ENCODE data around the gene TMEM123. TPM values are rescaled to one million over a fixed set of nuclear protein-coding genes. Genes with fewer than 3 reads are reported as not detected.

TMEM123 gene
- total and polyA plus RNA-seq, 2 donors (not counting 3 experiments of a cell fraction or from before 2014, with no cell fraction given): 201 to 257 TPM

DNA sequence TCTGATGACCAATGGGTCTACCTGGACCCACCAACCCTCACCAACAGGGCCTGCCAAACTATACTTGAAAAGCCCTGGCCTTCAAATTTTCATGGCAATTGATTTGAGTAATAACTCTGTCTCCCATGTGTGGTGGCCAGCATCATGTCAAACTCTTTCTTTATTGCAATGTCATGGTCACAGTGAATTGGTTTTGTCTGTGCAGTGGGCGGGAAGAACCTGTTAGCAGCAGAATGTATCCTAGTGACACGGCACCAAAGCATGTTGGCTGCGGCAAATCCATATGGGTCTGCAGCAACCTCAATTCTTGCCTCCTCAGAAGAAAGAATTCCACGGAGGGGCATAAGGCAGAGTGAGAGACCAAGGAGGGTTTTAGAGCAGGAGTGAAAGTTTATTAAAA is 19.6 kb upstream of the TMEM123 start:
- CTCF ChIA-PET: no interaction called here

More for the DNA sequence above, 19.6 kb upstream of the TMEM123 start:
- Histone ChIP-seq H3K27me3 (ENCODE audit: control insufficient read depth in 2 of 2, insufficient read depth in 2 of 2, low read length in 2 of 2) (no peaks in the 10 kb centered on the region), H3K27ac (ENCODE audit: insufficient read depth, low read depth, low read length) (no peak overlapping the region), H3K79me2 (ENCODE audit: control insufficient read depth, insufficient read depth, low read length) (no peaks in the 10 kb centered on the region), H3K9ac (replicated peaks; ENCODE audit: extremely low read depth, insufficient read depth, low read length) (no peak overlapping the region), H3K9me1 (replicated peaks; ENCODE audit: control insufficient read depth, extremely low read depth, insufficient read depth, low read length) (no peaks in the 10 kb centered on the region), H3K9me3 (replicated peaks; ENCODE audit: control insufficient read depth, insufficient read depth, low read length) (no peaks in the 10 kb centered on the region), H2AFZ (ENCODE audit: low read depth, low read length) (no peak overlapping the region), H3K4me1 (ENCODE audit: control insufficient read depth, extremely low read depth, insufficient read depth, low read length) (peaks cover 16% of the 10 kb centered on the region), H4K20me1 (replicated peaks; ENCODE audit: control insufficient read depth, extremely low read depth, insufficient read depth, low read length) (no peaks in the 10 kb centered on the region), H3K4me2 (ENCODE audit: insufficient read depth, low read length) (no peak overlapping the region), H3K4me3 (replicated peaks in 1 of 3; ENCODE audit: insufficient read depth in 1 of 3, low read depth in 1 of 3, low read length in 3 of 3) (no peak overlapping the region), H3K36me3 (ENCODE audit: control insufficient read depth in 2 of 2, extremely low read depth in 1 of 2, insufficient read depth in 2 of 2, low read length in 2 of 2) (no peaks in the 10 kb centered on the region)
- dilution Hi-C loops (cut with MboI; ENCODE audit: extremely low pct_ligation_motif_present, low sequenced_read_pairs) (no loop called here), intact Hi-C loops (cut with micrococcal nuclease) (no loop called here)
- no TSS peak for BruUV-seq (replicated peaks)
- DNase-seq (ENCODE audit: low read depth, low spot score) (no peak), FAIRE-seq (no peak)
- POLR2A ChIA-PET: no interaction called here
- TF ChIP-seq JUN (IDR thresholded peaks at IDR 0.05; ENCODE audit: borderline replicate concordance, insufficient read depth, insufficient read length, low read depth): no peak
- TF ChIP-seq, protein P1, sequence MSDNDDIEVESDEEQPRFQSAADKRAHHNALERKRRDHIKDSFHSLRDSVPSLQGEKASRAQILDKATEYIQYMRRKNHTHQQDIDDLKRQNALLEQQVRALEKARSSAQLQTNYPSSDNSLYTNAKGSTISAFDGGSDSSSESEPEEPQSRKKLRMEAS (IDR thresholded peaks at IDR 0.05; ENCODE audit: insufficient read depth, insufficient read length): no peak
- TF ChIP-seq CTCF (IDR thresholded peaks at IDR 0.05; ENCODE audit: extremely low read depth in 1 of 2, insufficient read depth in 1 of 2, low read depth in 1 of 2, low read length in 2 of 2): no peak
- no peak for TF ChIP-seq EZH2 (IDR thresholded peaks at IDR 0.05; ENCODE audit: borderline replicate concordance, low read depth, low read length, severe bottlenecking)
- TF ChIP-seq MYC (IDR thresholded peaks at IDR 0.05; ENCODE audit: low read depth, low read length): no peak
- TF ChIP-seq POLR2A (IDR thresholded peaks at IDR 0.05; ENCODE audit: low read depth, low read length): no peak
- no peak for TF ChIP-seq GATA2 (IDR thresholded peaks at IDR 0.05; ENCODE audit: insufficient read depth, insufficient read length, low read depth, low read length)
